Activated T-cell treated with anti-CD3 and anti-CD28 coated beads, Interleukin-2, amount 50 U/mL, for 4 hours (primary cell): ENCODE results near the gene MRPL14. TPM values are rescaled to one million over a fixed set of nuclear protein-coding genes. Genes with fewer than 3 reads are reported as not detected.

Experiments used
- ATAC-seq, 2 donors: fragments of 200-7000 bp; cut with Tn5 transposase; one replicate each; pipeline ENCODE4 v1.10.0; 2021
- DNase-seq: peaks from one replicate; pipeline ENCODE4 v3.0.0-alpha.2; 2020
- H3K27me3 Mint-ChIP-seq: one replicate; pipeline ENCODE4 v1.8.0; 2021; ENCODE audit warnings: low read depth, mixed read lengths
- H3K36me3 Mint-ChIP-seq: one replicate; pipeline ENCODE4 v1.8.0; 2022; ENCODE audit warnings: mixed read lengths; ENCODE audit not compliant: insufficient read depth
- H3K4me1 Mint-ChIP-seq: one replicate; pipeline ENCODE4 v1.8.0; 2021; ENCODE audit warnings: low read depth, mixed read lengths
- H3K4me3 Mint-ChIP-seq: one replicate; pipeline ENCODE4 v1.8.0; 2021; ENCODE audit warnings: mild to moderate bottlenecking, moderate library complexity, mixed read lengths
- H3K9me3 Mint-ChIP-seq: one replicate; pipeline ENCODE4 v1.8.0; 2021; ENCODE audit warnings: mixed read lengths
- total RNA-seq, 3 donors: library from RNA; stranded (reverse); gene quantifications; one replicate each; pipeline ENCODE4 v1.2.1, GENCODE V29; 2021

Gene MRPL14
- total RNA-seq, 3 donors from 2014 or later, result 51.0 to 87.9 (median 56.6) TPM

DNA sequence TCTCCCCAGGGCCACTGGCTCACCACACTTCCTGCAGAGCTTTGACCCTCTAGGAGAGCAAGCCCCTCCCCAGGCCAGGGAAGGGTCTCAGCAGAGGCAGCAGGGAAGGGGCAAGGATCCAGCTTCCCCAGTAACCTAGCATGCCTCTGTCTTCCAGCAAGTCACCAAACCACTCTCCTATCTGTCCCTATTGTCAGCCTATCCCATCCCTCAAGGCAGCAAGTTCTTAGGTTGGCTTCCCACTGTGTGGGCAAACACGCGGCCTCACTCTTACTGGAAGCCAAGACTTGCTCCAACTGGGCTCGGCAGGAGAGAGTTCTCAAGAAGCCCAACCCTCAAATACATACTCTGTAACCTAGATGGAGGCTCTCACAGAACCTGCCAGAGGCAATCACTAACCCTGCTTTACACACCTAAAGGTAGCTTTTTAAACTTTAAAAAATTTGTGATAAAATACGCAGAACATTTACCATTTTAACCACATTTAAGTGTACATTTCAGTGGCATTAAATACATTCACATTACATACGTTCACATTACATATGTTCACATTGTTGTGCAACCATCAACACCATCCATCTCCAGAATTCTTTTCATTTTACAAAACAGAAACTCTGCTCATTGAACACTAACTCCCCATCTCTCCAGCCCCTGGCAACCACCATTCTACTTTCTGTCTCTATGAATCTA is 58.5 kb downstream of the MRPL14 start:
- H3K4me3 Mint-ChIP-seq, result no peak overlapping the region
- no peak for ATAC-seq
- H3K4me1 Mint-ChIP-seq, result peaks cover 9% of the 10 kb centered on the region
- no peak for DNase-seq
- H3K9me3 Mint-ChIP-seq, result no peaks in the 10 kb centered on the region
- H3K27me3 Mint-ChIP-seq, result peaks cover 10% of the 10 kb centered on the region
- H3K36me3 Mint-ChIP-seq, result no peaks in the 10 kb centered on the region

DNA sequence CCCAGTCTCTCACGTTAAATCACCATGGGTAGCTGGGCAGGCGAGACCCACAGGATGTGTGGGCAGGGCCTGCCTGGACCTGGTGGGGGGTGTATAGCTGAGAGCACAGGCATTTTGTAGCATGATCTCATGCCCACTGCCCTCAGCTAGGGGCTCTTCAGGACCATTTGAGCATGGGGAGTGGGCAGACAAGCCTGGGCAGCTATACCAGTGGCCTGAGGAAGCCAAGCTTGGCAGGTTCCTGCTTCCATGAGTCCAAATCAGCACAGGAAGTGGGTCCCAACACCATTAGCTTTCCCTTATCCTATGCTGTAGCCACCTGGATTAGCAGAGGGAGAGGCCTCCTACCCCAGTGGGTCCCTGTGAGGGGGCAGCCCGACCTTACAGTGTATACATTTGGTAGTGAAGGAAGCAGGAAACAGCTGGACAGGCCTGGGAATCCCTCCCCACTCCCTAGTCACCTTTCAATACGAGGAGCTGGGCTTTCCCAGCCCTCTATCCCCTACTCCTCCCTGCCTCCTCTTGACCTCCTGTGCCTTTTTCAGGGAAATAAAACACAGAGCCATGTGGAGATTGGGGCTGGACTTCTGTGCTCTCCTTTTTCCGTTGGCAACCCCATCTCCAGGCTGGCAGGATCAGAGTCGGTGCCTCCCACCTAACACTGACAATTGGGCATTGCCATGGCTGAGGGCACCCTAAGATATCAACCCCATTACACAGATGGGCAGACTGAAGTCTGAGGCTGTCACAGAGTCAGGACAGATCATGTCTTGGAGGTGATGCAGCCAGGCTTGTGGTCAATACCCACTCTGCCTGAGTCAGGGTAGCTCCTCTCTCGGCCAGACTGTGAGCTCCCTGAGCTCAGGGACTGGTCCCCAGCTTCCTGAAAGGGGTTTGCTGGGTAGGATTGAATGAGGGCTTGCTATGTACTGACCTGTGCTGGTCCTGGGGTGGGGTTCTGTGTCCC is 59.8 kb downstream of the MRPL14 start:
- H3K36me3 Mint-ChIP-seq, result no peaks in the 10 kb centered on the region
- no peak for DNase-seq
- H3K9me3 Mint-ChIP-seq, result no peaks in the 10 kb centered on the region
- H3K4me1 Mint-ChIP-seq, result peaks cover 2% of the 10 kb centered on the region
- no peak for ATAC-seq
- peaks cover 7% of the 10 kb centered on the region for H3K27me3 Mint-ChIP-seq
- no peak overlapping the region for H3K4me3 Mint-ChIP-seq

- H3K27me3 Mint-ChIP-seq, result peaks cover 4% of the 10 kb centered on the region
- ATAC-seq (no peak), DNase-seq (no peak)
- H3K9me3 Mint-ChIP-seq, result no peaks in the 10 kb centered on the region
- no peaks in the 10 kb centered on the region for H3K4me1 Mint-ChIP-seq
- no peak overlapping the region for H3K4me3 Mint-ChIP-seq
- no peaks in the 10 kb centered on the region for H3K36me3 Mint-ChIP-seq
These were observed 60.7 kb downstream of the MRPL14 start for GRCh38 chr6:44066394-44067172.

DNA sequence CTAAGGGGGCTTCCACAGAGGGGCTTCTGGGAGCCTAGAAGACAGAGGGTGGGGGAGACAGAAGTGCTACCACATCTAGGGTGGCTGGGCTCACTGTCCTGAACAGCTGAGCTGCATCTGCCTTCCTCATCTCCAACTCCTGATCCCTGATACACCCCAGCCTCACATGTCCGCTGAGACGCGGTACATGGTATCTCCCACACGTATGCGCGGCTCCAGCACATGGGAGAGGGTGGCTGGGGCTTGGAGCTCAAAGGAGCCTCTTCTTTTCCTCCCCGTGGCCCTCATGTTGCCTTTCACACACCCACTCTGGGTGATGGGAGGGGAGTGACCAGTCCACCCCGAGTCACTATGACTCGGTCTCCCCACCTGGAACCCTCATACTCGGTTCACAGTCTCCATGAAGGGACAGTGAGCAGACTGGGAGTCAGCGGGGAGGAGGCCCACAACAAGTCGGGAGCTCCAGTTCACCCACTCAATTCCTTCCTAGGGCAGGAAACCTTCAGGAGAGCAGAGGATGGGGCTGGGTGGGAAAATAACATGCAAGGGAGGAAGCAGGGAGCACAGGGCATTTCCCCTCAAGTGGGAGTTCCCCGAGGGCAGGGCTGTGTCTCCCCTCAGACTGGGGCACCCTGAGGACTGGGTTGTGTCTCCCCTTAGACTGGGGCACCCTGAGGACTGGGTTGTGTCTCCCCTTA is 61.7 kb downstream of the MRPL14 start:
- ATAC-seq, result no peak
- H3K4me3 Mint-ChIP-seq, result no peak overlapping the region
- no peak for DNase-seq
- H3K27me3 Mint-ChIP-seq, result no peaks in the 10 kb centered on the region
- no peaks in the 10 kb centered on the region for H3K4me1 Mint-ChIP-seq
- H3K9me3 Mint-ChIP-seq, result no peaks in the 10 kb centered on the region
- H3K36me3 Mint-ChIP-seq, result no peaks in the 10 kb centered on the region

GRCh38 chr6:44064948-44065272 is 62.3 kb downstream of the MRPL14 start:
- Mint-ChIP-seq H3K36me3 (no peaks in the 10 kb centered on the region), H3K27me3 (no peaks in the 10 kb centered on the region), H3K4me3 (no peak overlapping the region), H3K4me1 (no peaks in the 10 kb centered on the region), H3K9me3 (peaks cover 3% of the 10 kb centered on the region)
- ATAC-seq (no peak), DNase-seq (no peak)

GRCh38 chr6:44064089-44064947 is 62.9 kb downstream of the MRPL14 start:
- H3K27me3 Mint-ChIP-seq, result peaks cover 1% of the 10 kb centered on the region
- peak in 1 of 2 donors; percentile 61 for ATAC-seq
- no peaks in the 10 kb centered on the region for H3K4me1 Mint-ChIP-seq
- H3K9me3 Mint-ChIP-seq, result peaks cover 5% of the 10 kb centered on the region
- H3K36me3 Mint-ChIP-seq, result no peaks in the 10 kb centered on the region
- no peak for DNase-seq
- H3K4me3 Mint-ChIP-seq, result no peak overlapping the region

GRCh38 chr6:44063561-44064059 is 63.6 kb downstream of the MRPL14 start:
- Mint-ChIP-seq H3K4me1 (no peaks in the 10 kb centered on the region), H3K9me3 (peaks cover 5% of the 10 kb centered on the region), H3K36me3 (no peaks in the 10 kb centered on the region), H3K27me3 (peaks cover 2% of the 10 kb centered on the region), H3K4me3 (no peak overlapping the region)
- DNase-seq, result no peak
- no peak for ATAC-seq

Other genes with a start within 250 kb of the MRPL14 start
- 10 to 100 TPM; 17.4 to 22.6 (median 17.5) TPM for gene TMEM63B, start 102 bp upstream of the MRPL14 start, total RNA-seq
- gene CAPN11, start 31.4 kb upstream of the MRPL14 start, total RNA-seq, result under 1 TPM in 1 of 3 donors, not detected in 2; 0.68 TPM
- not detected for gene MYMX, start 89.5 kb upstream of the MRPL14 start, total RNA-seq
- gene SLC29A1, start 96.1 kb upstream of the MRPL14 start, total RNA-seq, result 100 to 1,000 TPM; 165 to 199 (median 181) TPM
- 1,000 to 10,000 TPM; 3,050 to 3,190 (median 3,088) TPM for gene HSP90AB1, start 119.6 kb upstream of the MRPL14 start, total RNA-seq
- gene SLC35B2, start 130.1 kb upstream of the MRPL14 start, total RNA-seq, result 10 to 100 TPM; 35.0 to 42.5 (median 40.8) TPM
- 10 to 100 TPM; 30.0 to 36.4 (median 33.1) TPM for gene NFKBIE, start 138.1 kb upstream of the MRPL14 start, total RNA-seq
- gene TMEM151B, start 143.0 kb upstream of the MRPL14 start, total RNA-seq, result under 1 TPM in 2 of 3 donors, not detected in 1; 0.03 to 0.05 TPM
- 10 to 100 TPM; 29.4 to 31.5 (median 29.8) TPM for gene AARS2, start 185.9 kb upstream of the MRPL14 start, total RNA-seq
- gene SPATS1, start 215.2 kb upstream of the MRPL14 start, total RNA-seq, result not detected